GM21825 (cell line): ENCODE measurements around the gene TKTL1.
A peak's percentile ranks its signal among the peaks of the same experiment; 100 is the strongest.

Experiments
- ATAC-seq: cut with Tn5 transposase; IDR thresholded peaks from one replicate; pipeline ENCODE4 v1.9.1; 2021; ENCODE audit warnings: mild to moderate bottlenecking, moderate library complexity; ENCODE audit not compliant: unreplicated experiment

The TKTL1 gene

GRCh38 chrX:154343063-154343462 is 47.5 kb downstream of the TKTL1 start:
- ATAC-seq, result peak; percentile 20

- ATAC-seq, result peak; percentile 29
These were observed 48.0 kb downstream of the TKTL1 start for GRCh38 chrX:154343620-154344019.

GRCh38 chrX:154348114-154348531 is 52.5 kb downstream of the TKTL1 start:
- ATAC-seq, result no peak

- no peak for ATAC-seq
These were observed 53.2 kb downstream of the TKTL1 start for GRCh38 chrX:154348646-154349358.

- ATAC-seq, result no peak
These were observed 53.9 kb downstream of the TKTL1 start for GRCh38 chrX:154349359-154349935.

GRCh38 chrX:154349979-154350378 is 54.4 kb downstream of the TKTL1 start:
- ATAC-seq, result no peak

DNA sequence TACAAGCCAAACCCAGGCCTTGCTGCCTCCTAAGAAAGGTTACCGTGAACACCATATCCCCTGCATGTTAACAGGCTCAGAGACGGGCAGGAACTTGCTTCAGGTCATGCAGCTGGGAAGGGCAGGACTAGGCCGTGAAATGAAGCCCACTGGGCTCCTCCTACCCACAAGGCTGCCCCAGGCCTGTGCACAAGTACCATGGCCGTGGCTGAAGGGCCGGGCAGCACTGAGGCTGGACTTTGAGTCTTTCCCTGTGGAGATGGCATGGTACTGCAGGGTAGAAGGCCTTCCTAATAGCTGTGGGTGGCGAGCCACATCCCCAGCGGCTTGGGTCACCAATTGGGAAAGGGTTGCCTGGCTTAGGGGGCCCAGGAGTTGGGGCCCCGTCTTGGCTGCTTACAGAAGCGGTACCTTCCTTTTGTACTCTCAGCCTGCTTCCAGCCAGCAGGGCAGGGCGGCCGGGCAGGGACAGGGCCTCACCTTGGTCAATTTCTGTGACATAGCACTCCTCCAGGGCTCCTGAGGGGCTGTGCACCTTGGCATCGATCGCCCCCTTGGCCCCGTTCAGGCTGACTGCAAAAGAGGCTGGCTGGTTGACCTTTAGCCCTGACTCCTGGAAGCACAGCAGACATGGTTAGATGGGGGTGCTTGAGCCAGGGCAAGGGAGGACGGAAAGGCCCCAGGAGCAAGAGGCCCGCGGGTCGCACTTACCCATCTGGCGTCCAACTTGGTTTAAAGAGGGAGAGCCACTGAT is 55.0 kb downstream of the TKTL1 start:
- no peak for ATAC-seq

- no peak for ATAC-seq
These were observed 55.8 kb downstream of the TKTL1 start for GRCh38 chrX:154351183-154352011.

GRCh38 chrX:154352012-154352401 is 56.4 kb downstream of the TKTL1 start:
- no peak for ATAC-seq

GRCh38 chrX:154352466-154352865 is 56.9 kb downstream of the TKTL1 start:
- ATAC-seq, result no peak

DNA sequence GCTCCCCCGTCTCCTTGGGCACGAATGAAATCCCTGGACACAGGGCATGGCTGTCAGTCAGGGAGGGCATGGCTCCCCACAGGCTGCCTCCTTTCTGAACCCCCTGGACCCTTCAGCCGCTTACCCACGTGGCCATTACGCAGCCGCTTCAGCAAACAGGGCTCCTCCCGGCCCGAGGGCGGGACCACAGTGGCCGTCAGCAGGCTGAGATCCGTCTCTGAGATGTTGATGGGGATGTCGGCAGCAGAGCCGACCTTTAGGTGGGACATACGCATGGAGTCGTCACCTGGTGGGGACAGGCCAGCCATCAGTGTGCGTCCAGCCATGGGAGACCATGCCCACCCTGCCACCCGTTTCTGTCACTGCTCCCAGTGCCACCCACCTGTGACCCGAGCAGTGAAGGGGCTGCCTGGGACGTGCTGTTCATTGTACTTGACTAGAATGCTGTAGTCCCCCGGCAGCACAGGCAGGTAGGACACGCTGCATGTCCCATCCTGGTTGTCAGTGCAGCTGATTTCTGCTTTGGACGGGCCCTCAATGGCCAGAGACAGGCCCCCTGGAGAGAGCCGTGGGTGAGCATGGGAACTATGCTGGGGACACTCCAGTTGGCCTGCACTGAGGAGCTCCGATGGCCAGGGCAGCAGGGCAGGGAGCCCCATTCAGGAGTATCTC is 57.7 kb downstream of the TKTL1 start:
- no peak for ATAC-seq

DNA sequence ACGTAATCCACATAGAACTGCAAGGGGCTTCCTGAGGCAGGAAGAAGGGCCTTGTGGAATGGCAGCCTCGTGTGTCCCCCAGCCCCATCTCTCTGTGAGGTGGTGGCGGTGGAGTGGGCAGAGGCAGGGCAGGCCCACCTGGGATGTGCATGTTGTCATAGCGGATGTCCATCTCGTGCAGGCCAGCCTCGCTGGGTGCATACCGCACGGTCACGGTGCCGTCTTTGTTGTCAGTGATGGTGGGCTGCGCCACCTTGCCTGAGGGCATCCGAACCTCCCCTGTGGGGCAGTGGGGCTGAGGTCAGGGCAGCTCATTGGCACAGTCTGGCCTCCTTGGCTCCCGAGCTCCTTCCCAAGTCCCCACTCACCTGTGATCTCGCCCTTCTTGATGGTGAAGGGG is 58.4 kb downstream of the TKTL1 start:
- no peak for ATAC-seq

DNA sequence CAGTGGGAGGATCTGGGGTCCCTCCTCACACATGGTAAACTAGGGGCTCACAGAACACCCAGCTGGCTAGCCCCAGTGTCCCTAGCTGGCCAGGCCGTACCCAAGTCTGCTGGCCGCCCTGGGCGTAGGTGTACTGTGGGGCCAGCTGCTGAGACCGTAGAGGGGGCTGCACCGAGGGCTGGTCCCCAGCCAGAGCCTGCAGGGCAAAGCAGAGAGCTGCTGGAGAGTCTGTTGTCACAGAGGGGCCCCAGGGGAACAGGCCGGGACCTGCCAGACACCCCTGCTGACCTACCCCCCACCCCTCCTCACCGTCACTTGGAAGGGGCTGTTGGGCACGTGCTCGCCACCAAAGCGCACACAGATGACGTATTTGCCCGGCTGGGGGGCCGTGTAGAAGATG is 58.9 kb downstream of the TKTL1 start:
- ATAC-seq, result no peak

GRCh38 chrX:154355094-154355775 is 59.6 kb downstream of the TKTL1 start:
- ATAC-seq, result no peak

DNA sequence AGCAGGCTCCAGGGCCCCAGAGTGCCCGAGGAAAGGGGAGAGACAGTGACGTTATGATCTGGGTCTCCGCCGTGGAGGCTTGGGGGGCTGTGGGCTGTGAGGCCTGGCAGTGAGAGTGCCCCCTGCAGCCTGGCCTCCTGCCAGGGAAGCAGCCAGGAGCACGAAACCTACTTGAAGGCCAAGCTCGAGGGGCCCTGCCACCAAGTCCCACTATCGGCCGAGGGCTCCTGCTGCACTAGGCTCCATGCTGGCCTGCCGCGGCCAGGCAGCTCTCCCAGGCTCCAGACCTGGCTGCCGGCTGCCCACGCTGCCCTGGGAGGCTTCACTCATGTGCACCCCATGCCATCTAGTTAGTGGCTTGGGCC is 60.2 kb downstream of the TKTL1 start:
- no peak for ATAC-seq

- ATAC-seq, result no peak
These were observed 61.0 kb downstream of the TKTL1 start for GRCh38 chrX:154356596-154356995.

DNA sequence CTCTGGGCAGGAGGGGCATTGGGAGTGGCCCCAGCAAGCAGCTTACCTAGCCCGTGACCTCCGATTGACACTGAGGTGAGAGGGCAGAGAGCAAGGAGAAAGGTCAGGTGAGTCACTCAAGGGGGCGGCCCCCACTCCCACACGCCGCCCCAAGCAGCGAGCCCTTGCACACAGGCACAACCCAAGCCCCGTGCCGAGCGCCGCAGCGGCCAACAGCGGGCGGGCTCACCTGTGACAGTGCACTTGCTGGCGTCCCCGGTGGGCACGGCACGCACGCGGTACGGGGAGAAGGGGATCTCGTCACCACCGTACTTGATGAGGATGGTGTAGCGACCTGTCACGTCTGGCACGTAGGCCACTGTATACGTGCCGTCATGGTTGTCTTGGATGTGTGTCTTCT is 61.6 kb downstream of the TKTL1 start:
- ATAC-seq, result no peak

DNA sequence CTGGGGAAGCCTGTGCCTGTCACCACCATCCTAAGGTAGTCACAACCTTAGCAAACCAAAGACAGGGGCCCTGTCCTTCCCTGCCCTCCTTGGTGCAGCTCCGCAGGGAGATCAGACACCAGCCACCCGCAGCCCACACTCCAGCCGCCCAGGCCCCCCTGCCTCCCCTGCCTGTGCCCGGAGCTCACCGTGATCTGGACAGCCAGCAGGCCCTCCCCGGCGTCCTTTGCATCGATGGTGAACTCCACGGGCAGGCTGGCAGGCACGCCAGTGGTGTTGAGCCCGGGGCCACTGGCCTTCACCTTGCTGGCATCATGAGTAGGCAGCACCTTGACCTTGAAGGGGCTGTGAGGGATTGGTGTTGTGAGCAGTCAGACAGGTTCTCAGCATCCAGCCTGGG is 62.4 kb downstream of the TKTL1 start:
- ATAC-seq, result no peak

- ATAC-seq, result no peak
These were observed 63.2 kb downstream of the TKTL1 start for GRCh38 chrX:154358829-154359228.
